ENCODE data around the gene LASP1NB.

The LASP1NB gene

GRCh38 chr17:38978180-38978579 is 52.8 kb downstream of the LASP1NB start:
- no peak overlapping the region for H3K27ac ChIP-seq
- no peak overlapping the region for H3K9ac ChIP-seq (ENCODE audit: insufficient read length)
- H3K4me3 ChIP-seq, result no peak overlapping the region
- H3K9me3 ChIP-seq (ENCODE audit: low read depth, low read length), result no peaks in the 10 kb centered on the region
- H3K36me3 ChIP-seq (ENCODE audit: insufficient read depth, low read length), result no peaks in the 10 kb centered on the region
- TF ChIP-seq FOXP2 (optimal IDR thresholded peaks at IDR 0.05; ENCODE audit: control extremely low read depth, extremely low read length, insufficient read depth) (no peak), POLR2AphosphoS5 (IDR thresholded peaks at IDR 0.05; ENCODE audit: borderline replicate concordance, low read depth, low read length) (no peak), EZH2 (IDR thresholded peaks at IDR 0.05) (no peak)
- DNase-seq (ENCODE audit: low read depth, low spot score), result no peak
